Gastrocnemius medialis (tissue), 4 donors: ENCODE data around the gene CPNE5. TPM values are rescaled to one million over a fixed set of nuclear protein-coding genes. Genes with fewer than 3 reads are reported as not detected.

Experiments
- ATAC-seq, 2 donors: fragments of 150-250 bp; one replicate each; pipeline ENCODE4 v1.9.1; 2016
- DNase-seq, 2 donors: peaks; one replicate each; pipeline ENCODE4 v3.0.0-alpha.2; 2019
- H3K27ac ChIP-seq, 4 donors: fragments of 200-600 bp; sonication (generic); 1 replicate in 1 of 4; 2 replicates in 3 of 4; pipeline ENCODE4 v1.5.1; 2016 to 2018; ENCODE audit warnings: mild to moderate bottlenecking in 2 of 4, moderate library complexity in 1 of 4
- H3K27me3 ChIP-seq, 3 donors: fragments of 200-600 bp; sonication (generic) in 2 of 3; 1 replicate in 1 of 3; 2 replicates in 2 of 3; pipeline versions ENCODE4 v1.5.1 to v1.6.0; 2016 to 2019; ENCODE audit warnings: mild to moderate bottlenecking in 1 of 3, moderate library complexity in 1 of 3
- H3K36me3 ChIP-seq, 2 donors: fragments of 200-600 bp; sonication (generic) in 1 of 2; one replicate each; pipeline ENCODE4 v1.5.1; 2017 to 2018
- H3K4me1 ChIP-seq, 2 donors: fragments of 200-600 bp; sonication (generic) in 1 of 2; one replicate each; pipeline ENCODE4 v1.5.1; 2016 to 2017; ENCODE audit warnings: mild to moderate bottlenecking in 2 of 2
- H3K4me3 ChIP-seq, 4 donors: fragments of 200-600 bp; sonication (generic) in 3 of 4; 1 replicate in 1 of 4; 2 replicates in 3 of 4; pipeline ENCODE4 v1.5.1; 2016 to 2019; ENCODE audit warnings: mild to moderate bottlenecking in 2 of 4
- H3K9me3 ChIP-seq, 3 donors: fragments of 200-600 bp; sonication (generic) in 2 of 3; 1 replicate in 1 of 3; 2 replicates in 2 of 3; pipeline ENCODE4 v1.5.1; 2016 to 2019
- POLR2A ChIP-seq, 2 donors: fragments of 450-650 bp; IDR thresholded peaks; one replicate each; pipeline ENCODE4 v1.6.1; 2017; ENCODE audit warnings: antibody characterized with exemption in 2 of 2, mild to moderate bottlenecking in 2 of 2, moderate library complexity in 2 of 2
- in situ Hi-C, 4 donors: fragments of 200-750 bp; cut with MboI; loops; one replicate each; pipeline versions ENCODE4 v1.15.0 to v1.8.0; 2017; ENCODE audit warnings: low sequenced_read_pairs in 4 of 4
- intact Hi-C: fragments of 100-400 bp; cut with DNase I; formaldehyde crosslinking; loops from one replicate; pipeline ENCODE4 v1.15.1; 2023; ENCODE audit warnings: low total_unique reads
- total RNA-seq, 4 donors: library from RNA; depleted of rRNA; stranded (reverse); fragments of >200 nt; gene quantifications; one replicate each; pipeline versions ENCODE4 v1.1.0 to v1.2.3, GENCODE V29; 2016
- TF ChIP-seq, protein P1 (sequence below), 5 experiments: fragments of 450-650 bp in 3 of 5; fragments of 200-600 bp in 2 of 5; sonication (generic) in 2 of 5; IDR thresholded peaks in 4 of 5; conservative IDR thresholded peaks in 1 of 5; 1 replicate in 4 of 5; 2 replicates in 1 of 5; pipeline ENCODE4 v1.5.1; 2016 to 2019; ENCODE audit warnings: antibody characterized with exemption in 5 of 5, mild to moderate bottlenecking in 3 of 5, moderate library complexity in 3 of 5

CPNE5 gene
- total RNA-seq, 4 donors from 2014 or later, result 0.11 TPM; not detected in 3

DNA sequence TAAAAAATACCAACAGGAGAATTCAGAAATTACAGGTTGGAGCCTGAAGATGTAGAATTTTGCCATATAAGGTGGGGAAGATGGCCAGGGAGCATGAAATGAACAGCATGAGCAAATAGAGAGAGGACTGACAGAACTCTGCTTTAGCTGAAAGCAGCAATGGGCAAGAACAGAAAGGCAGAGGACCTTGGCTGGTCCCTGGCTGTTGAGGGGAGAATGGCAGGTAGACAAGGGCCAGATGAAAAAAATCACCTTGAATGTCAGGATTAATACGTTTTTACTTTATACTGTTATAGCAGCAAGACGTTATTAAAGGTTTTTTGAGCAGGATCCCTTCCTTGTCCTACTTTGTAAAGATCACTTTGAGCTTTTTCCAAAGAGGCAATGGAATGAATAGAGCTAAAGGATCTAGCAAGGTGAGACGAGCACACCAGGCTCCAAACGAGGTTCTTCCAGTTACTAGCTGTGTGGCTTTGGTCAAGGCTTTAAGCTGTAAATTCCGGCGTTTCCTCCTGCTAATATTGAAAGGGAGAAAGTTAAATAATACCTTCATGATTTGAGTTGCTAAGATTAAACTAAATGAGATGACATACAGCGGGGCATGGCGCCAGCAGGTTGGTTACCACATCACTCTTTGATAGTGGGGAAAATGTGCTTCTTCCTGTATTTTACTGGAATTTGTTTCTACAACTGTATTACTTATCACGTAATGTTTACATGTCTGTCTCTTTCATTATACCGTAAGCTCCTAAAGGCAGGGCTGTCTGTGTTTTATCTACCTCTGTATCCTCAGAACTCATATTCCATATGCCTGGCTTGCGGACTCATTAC, 34.6 kb upstream of the CPNE5 start:
- in situ Hi-C loops (loop anchor here in 1 of 4 donors (25.0 kb wide), 1 partner anchor 262 kb away; no protein-coding TSS in a partner anchor), intact Hi-C loops (loop anchor here (1.0 kb wide), 1 partner anchor 11 kb away; the partner anchor contains the start of gene C6orf89)
- H3K4me3 ChIP-seq, result peak overlapping the region; percentile 74 to 98 (median 91)
- no peaks in the 10 kb centered on the region for H3K27me3 ChIP-seq
- DNase-seq, result no peak
- peaks cover 11 to 20% of the 10 kb centered on the region in 2 donors for H3K4me1 ChIP-seq
- TF ChIP-seq, protein P1, sequence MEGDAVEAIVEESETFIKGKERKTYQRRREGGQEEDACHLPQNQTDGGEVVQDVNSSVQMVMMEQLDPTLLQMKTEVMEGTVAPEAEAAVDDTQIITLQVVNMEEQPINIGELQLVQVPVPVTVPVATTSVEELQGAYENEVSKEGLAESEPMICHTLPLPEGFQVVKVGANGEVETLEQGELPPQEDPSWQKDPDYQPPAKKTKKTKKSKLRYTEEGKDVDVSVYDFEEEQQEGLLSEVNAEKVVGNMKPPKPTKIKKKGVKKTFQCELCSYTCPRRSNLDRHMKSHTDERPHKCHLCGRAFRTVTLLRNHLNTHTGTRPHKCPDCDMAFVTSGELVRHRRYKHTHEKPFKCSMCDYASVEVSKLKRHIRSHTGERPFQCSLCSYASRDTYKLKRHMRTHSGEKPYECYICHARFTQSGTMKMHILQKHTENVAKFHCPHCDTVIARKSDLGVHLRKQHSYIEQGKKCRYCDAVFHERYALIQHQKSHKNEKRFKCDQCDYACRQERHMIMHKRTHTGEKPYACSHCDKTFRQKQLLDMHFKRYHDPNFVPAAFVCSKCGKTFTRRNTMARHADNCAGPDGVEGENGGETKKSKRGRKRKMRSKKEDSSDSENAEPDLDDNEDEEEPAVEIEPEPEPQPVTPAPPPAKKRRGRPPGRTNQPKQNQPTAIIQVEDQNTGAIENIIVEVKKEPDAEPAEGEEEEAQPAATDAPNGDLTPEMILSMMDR (IDR thresholded peaks at IDR 0.05 in 4 of 5, conservative IDR thresholded peaks at IDR 0.05 in 1 of 5), result no peak
- TF ChIP-seq POLR2A (IDR thresholded peaks at IDR 0.05), result no peak
- no peaks in the 10 kb centered on the region for H3K9me3 ChIP-seq
- ATAC-seq, result no peak
- H3K27ac ChIP-seq, result peak overlapping the region; percentile 81 to 93 (median 88)
- H3K36me3 ChIP-seq, result peaks cover 0 to 3% of the 10 kb centered on the region in 2 donors

DNA sequence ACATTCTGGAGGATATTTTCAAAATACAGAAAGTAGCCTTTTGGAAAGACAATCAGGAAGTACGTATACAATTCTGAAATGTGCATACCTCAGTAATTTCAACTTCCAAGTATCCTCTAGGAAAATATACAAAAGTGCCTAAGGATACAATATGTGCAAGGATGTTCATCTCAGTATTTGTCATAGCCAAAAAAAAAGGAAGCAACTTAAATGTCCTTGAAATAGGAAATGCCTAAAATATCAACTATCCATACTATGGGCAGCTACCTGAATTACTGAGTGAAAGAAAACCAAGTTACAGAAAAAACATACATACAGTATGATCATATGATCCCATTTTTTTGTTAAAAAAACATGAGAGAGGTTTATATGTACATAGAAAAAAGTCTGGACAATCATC, 33.9 kb upstream of the CPNE5 start:
- intact Hi-C loops, result no loop called here
- H3K4me3 ChIP-seq, result no peak overlapping the region

DNA sequence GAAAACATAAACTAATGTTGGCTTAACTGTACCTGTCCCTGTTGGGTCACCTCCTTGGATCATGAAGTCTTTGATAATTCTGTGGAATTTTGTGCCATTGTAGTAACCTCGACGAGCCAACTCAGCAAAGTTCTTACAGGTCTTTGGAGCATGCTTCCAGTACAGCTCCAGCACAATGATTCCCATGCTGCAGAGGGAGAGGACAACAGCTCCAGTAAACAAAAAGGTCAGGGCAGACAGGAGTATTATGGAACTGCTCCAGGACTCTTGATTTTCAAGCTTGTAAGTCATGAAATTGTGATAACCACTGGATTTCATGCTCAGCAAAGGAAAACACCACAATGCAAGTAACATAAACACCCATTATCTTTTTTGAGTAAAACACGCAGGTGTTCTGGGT, 32.4 kb upstream of the CPNE5 start:
- Histone ChIP-seq H3K27ac (no peak overlapping the region), H3K9me3 (no peaks in the 10 kb centered on the region), H3K27me3 (no peaks in the 10 kb centered on the region), H3K4me1 (peaks cover 11 to 20% of the 10 kb centered on the region in 2 donors), H3K4me3 (no peak overlapping the region), H3K36me3 (peaks cover 0 to 3% of the 10 kb centered on the region in 2 donors)
- no peak for ATAC-seq
- intact Hi-C loops (no loop called here), in situ Hi-C loops (loop anchor here in 1 of 4 donors (25.0 kb wide), 1 partner anchor 259 kb away; no protein-coding TSS in a partner anchor)
- DNase-seq, result no peak
- TF ChIP-seq POLR2A (IDR thresholded peaks at IDR 0.05), result no peak
- TF ChIP-seq, protein P1 (IDR thresholded peaks at IDR 0.05 in 4 of 5, conservative IDR thresholded peaks at IDR 0.05 in 1 of 5), result no peak

More for the DNA sequence above, 33.9 kb upstream of the CPNE5 start:
- Histone ChIP-seq H3K4me1 (peaks cover 11 to 20% of the 10 kb centered on the region in 2 donors), H3K27ac (no peak overlapping the region), H3K27me3 (no peaks in the 10 kb centered on the region), H3K9me3 (no peaks in the 10 kb centered on the region), H3K36me3 (peaks cover 0 to 3% of the 10 kb centered on the region in 2 donors)
- TF ChIP-seq, protein P1 (IDR thresholded peaks at IDR 0.05 in 4 of 5, conservative IDR thresholded peaks at IDR 0.05 in 1 of 5), result no peak
- no peak for TF ChIP-seq POLR2A (IDR thresholded peaks at IDR 0.05)
- DNase-seq (no peak), ATAC-seq (no peak)
- in situ Hi-C loops, result loop anchor here in 1 of 4 donors (25.0 kb wide), 1 partner anchor 261 kb away; no protein-coding TSS in a partner anchor

DNA sequence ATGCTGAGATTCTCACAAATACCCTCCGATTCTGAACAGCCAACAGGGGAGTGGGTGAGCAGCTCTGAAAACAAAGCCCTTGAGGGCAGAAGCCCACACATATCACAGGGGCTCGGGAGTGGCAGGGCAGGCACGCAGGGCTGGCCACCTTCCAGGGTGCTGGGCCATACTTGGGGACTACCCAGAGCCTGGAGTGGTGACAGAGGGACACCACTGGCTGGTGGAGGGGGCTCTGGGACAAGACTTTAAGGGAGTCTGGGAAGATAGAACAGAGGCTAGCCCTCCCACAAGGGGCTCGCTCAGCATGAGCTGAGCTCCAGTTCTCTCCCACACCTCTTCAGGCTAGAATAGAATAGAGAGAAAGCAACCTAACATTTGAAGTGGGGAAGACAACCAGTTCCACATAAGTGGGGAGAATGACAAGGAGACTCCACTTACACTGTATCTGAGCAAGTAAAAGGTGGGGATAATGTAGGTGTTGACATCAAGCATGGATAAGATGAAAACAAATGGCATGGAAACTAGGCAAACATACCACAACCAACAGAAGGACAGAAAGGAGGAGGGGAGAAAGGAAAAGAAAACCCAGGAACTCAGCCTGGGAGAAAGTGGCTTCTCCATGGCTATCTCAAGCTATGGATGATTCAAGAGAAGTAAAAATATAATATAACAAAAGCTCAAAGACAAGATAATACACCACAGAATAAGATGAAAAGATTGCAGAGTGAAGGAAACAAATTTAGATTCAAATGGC, 28.4 kb upstream of the CPNE5 start:
- DNase-seq (no peak), ATAC-seq (no peak)
- peaks cover 0 to 3% of the 10 kb centered on the region in 2 donors for H3K36me3 ChIP-seq
- TF ChIP-seq POLR2A (IDR thresholded peaks at IDR 0.05), result no peak
- TF ChIP-seq, protein P1 (IDR thresholded peaks at IDR 0.05 in 4 of 5, conservative IDR thresholded peaks at IDR 0.05 in 1 of 5), result no peak
- H3K27ac ChIP-seq, result no peak overlapping the region
- in situ Hi-C loops, result loop anchor here in 1 of 4 donors (25.0 kb wide), 1 partner anchor 255 kb away; no protein-coding TSS in a partner anchor
- intact Hi-C loops, result no loop called here
- H3K4me3 ChIP-seq, result no peak overlapping the region
- H3K9me3 ChIP-seq, result no peaks in the 10 kb centered on the region
- H3K4me1 ChIP-seq, result no peaks in the 10 kb centered on the region
- H3K27me3 ChIP-seq, result no peaks in the 10 kb centered on the region
